Kidney epithelial cell (primary cell): ENCODE data around the gene NFASC. TPM values are rescaled to one million over a fixed set of nuclear protein-coding genes. Genes with fewer than 3 reads are reported as not detected.

Experiments used
- DNase-seq: peaks from one replicate; pipeline ENCODE4 v3.0.0-alpha.2; 2010; ENCODE audit warnings: low read depth
- H3K27me3 ChIP-seq: 2 replicates; pipeline ENCODE4 v1.6.0; 2011; ENCODE audit warnings: low read length; ENCODE audit not compliant: control insufficient read depth, insufficient read depth
- H3K36me3 ChIP-seq: 2 replicates; pipeline ENCODE4 v1.5.1; 2011; ENCODE audit warnings: low read length; ENCODE audit not compliant: control insufficient read depth, insufficient read depth
- H3K4me3 ChIP-seq: 2 replicates; pipeline ENCODE4 v1.5.1; 2011; ENCODE audit warnings: low read depth, mild to moderate bottlenecking, control low read depth, low read length
- total RNA-seq: library from RNA; depleted of rRNA; stranded (reverse); fragments of >200 nt; gene quantifications from 2 replicates; pipeline ENCODE4 v1.2.3, GENCODE V29; 2015
- TF ChIP-seq, protein P1 (sequence below): IDR thresholded peaks from 2 replicates; pipeline ENCODE4 v1.5.1; 2011; ENCODE audit warnings: mild to moderate bottlenecking, moderate library complexity, low read length, control low read depth, inconsistent platforms; ENCODE audit not compliant: insufficient read depth, poor library complexity, severe bottlenecking

NFASC gene
- total RNA-seq, 1 donor from 2014 or later, result 1.2 TPM

DNA sequence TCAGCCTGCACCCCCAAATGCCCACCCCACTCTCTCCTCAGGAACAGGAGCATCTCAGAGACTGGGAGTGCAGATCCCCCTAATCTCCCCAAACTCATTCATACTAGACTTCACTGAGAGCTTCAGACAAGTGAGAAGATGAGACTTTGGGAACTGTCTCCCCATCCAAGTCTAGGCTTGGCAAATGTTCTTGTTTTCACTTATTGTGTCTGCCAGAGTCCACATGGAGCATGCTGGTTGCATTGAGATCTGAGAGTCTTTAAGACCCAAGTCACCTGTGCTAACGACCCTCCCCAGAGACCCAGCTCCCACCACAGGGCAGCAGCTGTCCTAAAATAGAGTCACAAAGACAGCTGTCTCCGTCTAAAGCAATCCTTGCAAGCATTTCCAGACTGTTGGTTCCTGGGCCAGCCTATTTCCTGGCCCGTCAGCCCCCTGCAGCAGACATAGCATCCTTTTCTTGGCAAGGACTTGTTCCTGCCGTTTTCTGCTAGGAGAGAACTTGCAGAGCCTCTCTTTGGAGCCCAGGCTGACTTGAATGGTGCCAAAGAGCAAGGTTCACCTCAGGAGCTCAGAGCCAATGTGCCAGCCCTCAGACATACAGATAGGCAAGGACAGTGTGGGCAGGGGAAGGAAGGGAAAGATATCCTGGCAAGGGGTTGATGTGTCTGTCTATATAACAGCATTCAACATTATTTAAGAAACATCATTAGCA, 170.5 kb downstream of the NFASC start:
- Histone ChIP-seq H3K36me3 (no peaks in the 10 kb centered on the region), H3K27me3 (peaks cover 56% of the 10 kb centered on the region), H3K4me3 (no peak overlapping the region)
- TF ChIP-seq, protein P1, sequence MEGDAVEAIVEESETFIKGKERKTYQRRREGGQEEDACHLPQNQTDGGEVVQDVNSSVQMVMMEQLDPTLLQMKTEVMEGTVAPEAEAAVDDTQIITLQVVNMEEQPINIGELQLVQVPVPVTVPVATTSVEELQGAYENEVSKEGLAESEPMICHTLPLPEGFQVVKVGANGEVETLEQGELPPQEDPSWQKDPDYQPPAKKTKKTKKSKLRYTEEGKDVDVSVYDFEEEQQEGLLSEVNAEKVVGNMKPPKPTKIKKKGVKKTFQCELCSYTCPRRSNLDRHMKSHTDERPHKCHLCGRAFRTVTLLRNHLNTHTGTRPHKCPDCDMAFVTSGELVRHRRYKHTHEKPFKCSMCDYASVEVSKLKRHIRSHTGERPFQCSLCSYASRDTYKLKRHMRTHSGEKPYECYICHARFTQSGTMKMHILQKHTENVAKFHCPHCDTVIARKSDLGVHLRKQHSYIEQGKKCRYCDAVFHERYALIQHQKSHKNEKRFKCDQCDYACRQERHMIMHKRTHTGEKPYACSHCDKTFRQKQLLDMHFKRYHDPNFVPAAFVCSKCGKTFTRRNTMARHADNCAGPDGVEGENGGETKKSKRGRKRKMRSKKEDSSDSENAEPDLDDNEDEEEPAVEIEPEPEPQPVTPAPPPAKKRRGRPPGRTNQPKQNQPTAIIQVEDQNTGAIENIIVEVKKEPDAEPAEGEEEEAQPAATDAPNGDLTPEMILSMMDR, result no peak
- DNase-seq, result no peak

DNA sequence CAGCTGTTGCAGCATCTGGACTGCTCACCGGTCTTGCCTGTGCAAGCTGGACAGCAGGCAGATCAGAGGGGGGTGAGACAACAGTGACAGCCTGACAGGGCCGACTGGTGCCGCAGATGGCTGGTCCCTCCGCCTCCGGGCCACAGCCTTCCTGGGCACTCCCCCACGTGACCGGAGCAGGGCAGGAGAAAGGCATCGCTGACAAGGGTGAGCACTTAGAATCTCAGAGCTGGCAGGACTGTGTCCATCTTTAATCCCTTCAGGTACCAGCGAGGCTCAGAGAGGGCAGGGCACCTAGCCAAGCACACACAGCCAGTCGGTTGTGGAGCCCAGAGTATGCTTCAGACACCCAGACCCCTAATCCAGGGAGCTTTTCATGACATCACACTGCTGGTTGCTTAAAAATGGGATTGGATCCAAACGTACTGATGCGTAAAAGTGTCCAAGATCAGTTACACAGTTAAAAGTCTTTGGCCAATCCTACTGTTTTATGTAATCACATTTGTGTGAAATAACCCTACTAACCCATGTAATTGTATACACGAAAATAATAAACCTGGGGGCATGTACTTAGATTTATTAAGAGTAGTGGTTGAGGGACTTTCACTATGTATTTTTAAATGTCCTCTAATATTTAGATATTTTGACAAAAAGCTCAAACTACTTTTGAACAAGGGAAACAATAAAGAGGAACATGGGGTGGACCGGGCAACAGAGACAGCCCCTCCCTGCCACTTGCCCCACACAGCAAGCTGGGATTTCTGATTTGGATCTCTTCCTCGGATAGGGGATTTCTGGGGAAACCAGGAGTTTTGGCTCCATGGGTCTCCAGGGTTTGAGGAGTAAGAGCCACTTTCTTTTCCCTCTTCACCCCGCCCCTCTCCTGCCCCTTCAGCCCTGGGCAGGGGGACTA, 171.6 kb downstream of the NFASC start:
- no peaks in the 10 kb centered on the region for H3K36me3 ChIP-seq
- no peak for DNase-seq
- H3K4me3 ChIP-seq, result no peak overlapping the region
- H3K27me3 ChIP-seq, result peaks cover 66% of the 10 kb centered on the region
- TF ChIP-seq, protein P1, result no peak

DNA sequence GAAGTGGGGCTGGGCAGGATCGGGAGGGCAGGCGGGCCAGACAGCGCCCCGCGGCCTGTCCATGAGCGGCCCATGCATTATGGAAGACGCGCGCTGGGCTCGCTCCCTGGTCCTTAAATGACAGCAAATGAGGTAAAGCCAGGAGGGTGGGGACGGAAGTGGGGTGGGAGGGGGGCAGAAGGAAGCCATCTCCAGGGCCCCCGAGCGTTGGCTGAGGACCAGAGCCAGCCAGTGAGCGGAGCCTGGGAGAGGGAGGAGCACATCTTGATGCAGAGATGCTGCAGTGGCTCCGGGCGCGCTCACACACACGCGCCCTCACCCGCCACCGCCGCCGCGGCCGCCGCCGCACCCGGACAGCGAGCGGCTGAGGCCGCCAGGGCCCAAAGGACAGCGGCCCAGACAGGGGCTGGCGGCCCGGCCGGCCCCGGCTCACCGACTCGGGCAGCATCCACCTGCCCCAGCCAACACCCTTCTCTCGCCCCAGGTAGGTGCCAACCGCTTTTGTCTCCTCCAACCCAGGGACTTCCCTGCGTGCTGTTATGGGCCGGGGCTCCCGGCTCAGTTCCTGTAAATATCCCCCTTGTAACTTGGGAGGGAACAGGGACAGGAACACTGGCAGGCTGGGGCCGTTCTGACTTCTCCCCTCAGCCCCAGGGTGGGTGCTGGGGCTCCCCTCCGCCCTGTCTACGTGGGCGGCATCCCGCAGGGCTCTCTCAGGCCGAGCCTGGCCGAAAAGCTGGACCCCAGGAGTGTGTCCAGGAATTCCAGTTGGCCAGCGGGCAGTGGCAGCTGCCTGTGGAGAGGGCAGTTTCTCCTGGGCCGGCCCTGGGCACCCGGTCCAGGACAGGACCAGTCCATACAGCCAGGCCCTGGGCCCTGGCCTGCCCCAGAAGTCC, 172.5 kb downstream of the NFASC start, which contains the start of gene CNTN2:
Gene CNTN2, plus strand, starts transcription at position 302 of the 896 bp plus-strand sequence. CDS start 9,974 bp downstream, outside the sequence.
- TF ChIP-seq, protein P1, result no peak
- H3K4me3 ChIP-seq, result no peak within 1 kb of the TSS
- DNase-seq, result no peak
- peaks cover 72% of the 10 kb centered on the region for H3K27me3 ChIP-seq
- no peaks in the 10 kb centered on the region for H3K36me3 ChIP-seq

DNA sequence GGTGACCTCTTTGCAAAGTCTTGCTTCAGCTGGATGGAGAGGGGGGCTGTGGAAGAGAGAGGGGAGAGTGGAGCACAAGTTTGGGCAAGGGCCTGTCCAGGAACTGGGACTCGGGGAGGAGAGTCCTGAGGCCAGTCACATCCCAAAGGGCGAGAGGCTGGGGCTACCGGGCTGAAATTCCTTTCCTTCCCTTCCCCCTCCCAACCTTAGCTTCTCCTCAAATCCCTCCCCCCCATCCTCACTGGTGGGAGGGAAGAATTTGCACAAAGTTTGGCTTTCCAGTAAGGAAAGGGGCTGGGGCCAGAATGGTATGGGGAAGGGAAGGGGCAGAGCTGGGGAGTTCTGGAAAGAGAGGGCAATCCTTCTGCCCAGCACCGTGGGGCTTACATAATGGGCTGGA, 173.2 kb downstream of the NFASC start:
- TF ChIP-seq, protein P1, result no peak
- H3K4me3 ChIP-seq, result no peak overlapping the region
- DNase-seq, result no peak
- H3K27me3 ChIP-seq, result peaks cover 72% of the 10 kb centered on the region
- H3K36me3 ChIP-seq, result no peaks in the 10 kb centered on the region

DNA sequence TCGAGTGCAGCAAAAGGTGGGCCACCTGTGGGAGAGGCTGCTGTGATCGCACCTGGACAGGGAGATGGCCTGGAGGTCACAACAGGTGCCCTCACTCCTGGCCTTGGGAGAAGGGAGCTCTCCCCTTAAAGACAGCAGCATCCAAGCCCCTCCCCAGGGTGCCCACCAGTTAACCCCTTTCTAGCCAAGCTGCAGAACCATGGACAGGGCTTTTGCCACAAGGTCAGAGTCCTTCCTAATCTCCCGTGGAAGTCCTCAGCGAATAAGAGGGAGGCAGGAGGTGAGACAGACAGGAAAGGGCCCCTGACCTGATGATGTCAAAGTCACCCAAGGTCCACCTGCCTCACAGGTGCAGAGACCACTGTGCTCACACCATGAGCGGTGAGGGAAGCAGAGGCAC, 174.1 kb downstream of the NFASC start:
- H3K36me3 ChIP-seq, result no peaks in the 10 kb centered on the region

More for the DNA sequence above, 174.1 kb downstream of the NFASC start:
- DNase-seq, result no peak
- Histone ChIP-seq H3K4me3 (no peak overlapping the region), H3K27me3 (peaks cover 74% of the 10 kb centered on the region)
- TF ChIP-seq, protein P1, result no peak
